ENCODE data around the gene TENT4B.
"Not testable (repeated sequence)": the region's sequence is repeated elsewhere in the genome, so short reads cannot be mapped to it uniquely, and the experiment has no call there.

The TENT4B gene

GRCh38 chr16:50228364-50228868 lies 75.3 kb downstream of the TENT4B start:
- no peak for DNase-seq (ENCODE audit: extremely low spot score)
- CTCF ChIA-PET, result no interaction called here
- no peak for TF ChIP-seq BHLHE40 (IDR thresholded peaks at IDR 0.05; ENCODE audit: borderline replicate concordance)
- no peak for TF ChIP-seq NFRKB (IDR thresholded peaks at IDR 0.05)
- no peak for TF ChIP-seq ZNF384 (IDR thresholded peaks at IDR 0.05)
- no peak for TF ChIP-seq FOXK2 (IDR thresholded peaks at IDR 0.05)
- no peak for TF ChIP-seq SUZ12 (IDR thresholded peaks at IDR 0.05)
- TF ChIP-seq TARDBP (IDR thresholded peaks at IDR 0.05), result no peak
- TF ChIP-seq LEF1 (IDR thresholded peaks at IDR 0.05; ENCODE audit: borderline replicate concordance), result no peak
- TF ChIP-seq HDGF (IDR thresholded peaks at IDR 0.05; ENCODE audit: borderline replicate concordance), result no peak
- TF ChIP-seq FOXM1 (IDR thresholded peaks at IDR 0.05; ENCODE audit: borderline replicate concordance), result no peak
- no peak for TF ChIP-seq ELF4 (IDR thresholded peaks at IDR 0.05)
- TF ChIP-seq FOXA1 (IDR thresholded peaks at IDR 0.05), result no peak
- no peak for TF ChIP-seq CTBP1 (IDR thresholded peaks at IDR 0.05; ENCODE audit: borderline replicate concordance)
- TF ChIP-seq, protein P1, sequence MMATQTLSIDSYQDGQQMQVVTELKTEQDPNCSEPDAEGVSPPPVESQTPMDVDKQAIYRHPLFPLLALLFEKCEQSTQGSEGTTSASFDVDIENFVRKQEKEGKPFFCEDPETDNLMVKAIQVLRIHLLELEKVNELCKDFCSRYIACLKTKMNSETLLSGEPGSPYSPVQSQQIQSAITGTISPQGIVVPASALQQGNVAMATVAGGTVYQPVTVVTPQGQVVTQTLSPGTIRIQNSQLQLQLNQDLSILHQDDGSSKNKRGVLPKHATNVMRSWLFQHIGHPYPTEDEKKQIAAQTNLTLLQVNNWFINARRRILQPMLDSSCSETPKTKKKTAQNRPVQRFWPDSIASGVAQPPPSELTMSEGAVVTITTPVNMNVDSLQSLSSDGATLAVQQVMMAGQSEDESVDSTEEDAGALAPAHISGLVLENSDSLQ (IDR thresholded peaks at IDR 0.05), result no peak
- no peak for TF ChIP-seq ARNT (IDR thresholded peaks at IDR 0.05)
- no peak for TF ChIP-seq L3MBTL2 (conservative IDR thresholded peaks at IDR 0.05)
- POLR2A ChIA-PET, result no interaction called here

DNA sequence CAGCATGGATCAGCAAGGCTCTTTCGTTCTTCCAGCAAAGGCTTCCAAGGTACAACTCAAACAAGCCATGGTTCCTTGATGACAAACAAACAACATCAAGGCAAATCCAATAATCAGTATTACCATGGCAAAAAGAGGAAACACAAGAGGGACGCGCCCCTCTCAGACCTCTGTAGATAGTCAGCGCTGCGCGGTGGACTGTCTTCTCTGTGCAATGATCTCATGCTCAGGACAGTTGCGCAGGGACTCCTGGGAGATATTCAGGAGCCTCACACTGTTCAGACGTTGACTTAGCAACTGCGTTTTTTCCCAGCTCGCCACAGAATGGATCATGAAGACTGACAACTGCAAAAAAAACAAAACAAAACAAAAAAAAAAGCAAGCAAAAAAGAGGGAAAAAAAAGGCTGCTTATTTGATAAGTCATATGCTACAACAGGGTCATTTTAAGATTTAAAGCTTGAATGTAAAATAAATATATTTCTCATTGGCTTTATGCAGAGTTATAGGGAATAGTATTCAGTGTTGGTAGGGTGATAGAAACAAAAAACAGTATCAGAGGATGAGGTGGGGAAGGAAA lies 76.1 kb downstream of the TENT4B start:
- ChIA-PET POLR2A (no interaction called here), CTCF (no interaction called here)
- TF ChIP-seq ELF4 (IDR thresholded peaks at IDR 0.05) (no peak), TARDBP (IDR thresholded peaks at IDR 0.05) (no peak), FOXM1 (IDR thresholded peaks at IDR 0.05; ENCODE audit: borderline replicate concordance) (no peak), HDGF (IDR thresholded peaks at IDR 0.05; ENCODE audit: borderline replicate concordance) (no peak), SUZ12 (IDR thresholded peaks at IDR 0.05) (no peak), FOXA1 (IDR thresholded peaks at IDR 0.05) (no peak)
- TF ChIP-seq, protein P1 (IDR thresholded peaks at IDR 0.05), result no peak
- DNase-seq (ENCODE audit: extremely low spot score), result no peak

- CTCF ChIA-PET, result no interaction called here
- POLR2A ChIA-PET, result no interaction called here
- DNase-seq (ENCODE audit: extremely low spot score), result no peak
- TF ChIP-seq SUZ12 (IDR thresholded peaks at IDR 0.05) (no peak), NFRKB (IDR thresholded peaks at IDR 0.05) (no peak), CTBP1 (IDR thresholded peaks at IDR 0.05; ENCODE audit: borderline replicate concordance) (no peak), SP1 (IDR thresholded peaks at IDR 0.05) (no peak), FOXM1 (IDR thresholded peaks at IDR 0.05; ENCODE audit: borderline replicate concordance) (no peak), ARNT (IDR thresholded peaks at IDR 0.05) (no peak)
Measured at GRCh38 chr16:50234771-50235556, 81.9 kb downstream of the TENT4B start.

DNA sequence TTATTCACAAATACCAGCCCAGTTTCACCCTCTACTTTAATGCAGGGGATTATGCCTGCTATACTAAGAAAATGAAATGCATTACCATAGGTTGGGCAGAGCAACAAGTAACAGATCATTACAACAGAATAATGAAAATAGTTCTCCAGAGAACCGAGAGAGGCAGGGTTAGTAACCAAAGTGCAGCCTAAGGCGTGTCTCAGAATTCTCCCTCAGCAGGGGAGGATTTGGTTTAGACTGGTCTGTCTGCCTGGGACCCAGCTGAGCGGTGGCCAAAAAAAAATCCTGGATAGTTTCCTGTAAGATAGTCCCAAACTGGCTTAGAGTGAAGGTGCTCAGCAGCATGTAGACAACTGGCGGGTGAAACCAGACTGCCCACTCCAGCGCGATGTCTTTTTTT lies 82.5 kb downstream of the TENT4B start:
- no peak for DNase-seq (ENCODE audit: extremely low spot score)
- ChIA-PET CTCF (no interaction called here), POLR2A (no interaction called here)
- TF ChIP-seq FOXK2 (IDR thresholded peaks at IDR 0.05), result no peak
- TF ChIP-seq HDGF (IDR thresholded peaks at IDR 0.05; ENCODE audit: borderline replicate concordance), result no peak
- TF ChIP-seq, protein P1 (IDR thresholded peaks at IDR 0.05), result no peak
- no peak for TF ChIP-seq FOXA1 (IDR thresholded peaks at IDR 0.05)
- no peak for TF ChIP-seq FOXM1 (IDR thresholded peaks at IDR 0.05; ENCODE audit: borderline replicate concordance)
- no peak for TF ChIP-seq TARDBP (IDR thresholded peaks at IDR 0.05)
- TF ChIP-seq ELF4 (IDR thresholded peaks at IDR 0.05), result no peak
- TF ChIP-seq BHLHE40 (IDR thresholded peaks at IDR 0.05; ENCODE audit: borderline replicate concordance), result no peak
- TF ChIP-seq ZNF384 (IDR thresholded peaks at IDR 0.05), result no peak
- no peak for TF ChIP-seq LEF1 (IDR thresholded peaks at IDR 0.05; ENCODE audit: borderline replicate concordance)
- TF ChIP-seq ARNT (IDR thresholded peaks at IDR 0.05), result no peak

- POLR2A ChIA-PET, result no interaction called here
- CTCF ChIA-PET, result no interaction called here
- TF ChIP-seq CTBP1 (IDR thresholded peaks at IDR 0.05; ENCODE audit: borderline replicate concordance), result no peak
- no peak for TF ChIP-seq FOXM1 (IDR thresholded peaks at IDR 0.05; ENCODE audit: borderline replicate concordance)
- TF ChIP-seq ELF4 (IDR thresholded peaks at IDR 0.05), result no peak
- TF ChIP-seq HDGF (IDR thresholded peaks at IDR 0.05; ENCODE audit: borderline replicate concordance), result no peak
- TF ChIP-seq LEF1 (IDR thresholded peaks at IDR 0.05; ENCODE audit: borderline replicate concordance), result no peak
- TF ChIP-seq FOXA1 (IDR thresholded peaks at IDR 0.05), result no peak
- no peak for TF ChIP-seq ZNF384 (IDR thresholded peaks at IDR 0.05)
- no peak for TF ChIP-seq L3MBTL2 (conservative IDR thresholded peaks at IDR 0.05)
- no peak for TF ChIP-seq NFRKB (IDR thresholded peaks at IDR 0.05)
- no peak for DNase-seq (ENCODE audit: extremely low spot score)
Measured at GRCh38 chr16:50238314-50238713, 85.2 kb downstream of the TENT4B start.

DNA sequence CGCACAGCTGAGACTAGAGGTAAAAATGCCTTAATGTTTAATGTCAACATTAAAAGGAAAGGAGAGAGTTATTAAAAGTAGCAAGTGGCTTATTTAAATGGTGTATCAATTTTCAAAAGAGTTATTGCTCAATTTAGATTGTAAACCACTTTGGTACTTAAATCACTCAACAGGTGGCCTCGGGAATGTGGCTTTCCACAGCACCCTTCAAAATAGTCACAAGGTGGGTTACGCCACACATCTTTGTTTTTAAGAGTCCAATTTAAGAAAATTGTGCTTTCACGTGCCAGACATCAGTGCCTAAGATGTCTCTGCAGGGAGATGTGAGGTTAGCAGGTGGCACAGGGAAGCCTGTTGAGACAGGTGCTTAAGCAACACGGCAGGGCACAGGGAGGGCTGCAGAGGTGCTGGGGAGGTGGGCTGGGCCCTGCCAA lies 85.8 kb downstream of the TENT4B start:
- TF ChIP-seq TARDBP (IDR thresholded peaks at IDR 0.05), result no peak
- TF ChIP-seq, protein P1 (IDR thresholded peaks at IDR 0.05), result peak; percentile 33; the same call in 1 of the 2 replicates
- no peak for TF ChIP-seq L3MBTL2 (conservative IDR thresholded peaks at IDR 0.05)
- no peak for TF ChIP-seq FOXM1 (IDR thresholded peaks at IDR 0.05; ENCODE audit: borderline replicate concordance)
- ChIA-PET POLR2A (no interaction called here), CTCF (no interaction called here)
- no peak for DNase-seq (ENCODE audit: extremely low spot score)

GRCh38 chr16:50243024-50243423 lies 89.9 kb downstream of the TENT4B start:
- POLR2A ChIA-PET, CTCF ChIA-PET: not testable (repeated sequence)

More at GRCh38 chr16:50243024-50243423, 89.9 kb downstream of the TENT4B start:
- DNase-seq (ENCODE audit: extremely low spot score), result not testable (repeated sequence)
